ENCODE measurements around the gene RUNX1. TPM values are rescaled to one million over a fixed set of nuclear protein-coding genes. Genes with fewer than 3 reads are reported as not detected.

Gene RUNX1
- total RNA-seq, 4 donors from 2014 or later, result 3.9 to 14.5 (median 5.8) TPM

DNA sequence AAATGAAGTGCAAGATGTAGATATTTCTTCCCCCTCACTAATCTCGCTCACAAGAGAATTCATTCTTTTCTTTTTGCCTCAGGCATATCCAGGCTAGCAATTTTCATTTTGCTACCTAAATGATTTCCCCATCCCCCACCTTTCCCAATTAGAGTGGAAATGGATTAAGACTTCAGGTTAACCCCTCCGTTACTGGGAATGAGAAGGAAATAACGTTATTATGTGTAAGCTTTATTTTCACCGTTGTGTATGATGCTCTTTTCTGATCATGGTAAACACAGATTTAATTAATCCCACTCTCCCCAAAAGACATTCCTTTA, 143.9 kb downstream of the RUNX1 start:
- no peak for TF ChIP-seq POLR2A (IDR thresholded peaks at IDR 0.05)
- TF ChIP-seq, protein P1, sequence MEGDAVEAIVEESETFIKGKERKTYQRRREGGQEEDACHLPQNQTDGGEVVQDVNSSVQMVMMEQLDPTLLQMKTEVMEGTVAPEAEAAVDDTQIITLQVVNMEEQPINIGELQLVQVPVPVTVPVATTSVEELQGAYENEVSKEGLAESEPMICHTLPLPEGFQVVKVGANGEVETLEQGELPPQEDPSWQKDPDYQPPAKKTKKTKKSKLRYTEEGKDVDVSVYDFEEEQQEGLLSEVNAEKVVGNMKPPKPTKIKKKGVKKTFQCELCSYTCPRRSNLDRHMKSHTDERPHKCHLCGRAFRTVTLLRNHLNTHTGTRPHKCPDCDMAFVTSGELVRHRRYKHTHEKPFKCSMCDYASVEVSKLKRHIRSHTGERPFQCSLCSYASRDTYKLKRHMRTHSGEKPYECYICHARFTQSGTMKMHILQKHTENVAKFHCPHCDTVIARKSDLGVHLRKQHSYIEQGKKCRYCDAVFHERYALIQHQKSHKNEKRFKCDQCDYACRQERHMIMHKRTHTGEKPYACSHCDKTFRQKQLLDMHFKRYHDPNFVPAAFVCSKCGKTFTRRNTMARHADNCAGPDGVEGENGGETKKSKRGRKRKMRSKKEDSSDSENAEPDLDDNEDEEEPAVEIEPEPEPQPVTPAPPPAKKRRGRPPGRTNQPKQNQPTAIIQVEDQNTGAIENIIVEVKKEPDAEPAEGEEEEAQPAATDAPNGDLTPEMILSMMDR (IDR thresholded peaks at IDR 0.05), result no peak
- no peak for TF ChIP-seq EP300 (IDR thresholded peaks at IDR 0.05)
- TF ChIP-seq POLR2AphosphoS5 (IDR thresholded peaks at IDR 0.05), result no peak
- no peak overlapping the region for H3K4me3 ChIP-seq
- H3K36me3 ChIP-seq, result no peaks in the 10 kb centered on the region
- H3K9me3 ChIP-seq, result no peaks in the 10 kb centered on the region
- H3K4me1 ChIP-seq, result no peaks in the 10 kb centered on the region
- ATAC-seq, result no peak
- peaks cover 17% of the 10 kb centered on the region for H3K27me3 ChIP-seq
- WGBS, 2 donors (ENCODE audit: low coverage in 1 of 2), result 67 to 73% methylated on average over 4 of the region's 4 CpGs
- H3K27ac ChIP-seq, result no peak overlapping the region

- H3K27me3 ChIP-seq, result peaks cover 17% of the 10 kb centered on the region
- H3K9me3 ChIP-seq, result no peaks in the 10 kb centered on the region
- H3K27ac ChIP-seq, result no peak overlapping the region
- no peak for ATAC-seq
- H3K4me3 ChIP-seq, result no peak overlapping the region
- H3K36me3 ChIP-seq, result no peaks in the 10 kb centered on the region
- TF ChIP-seq, protein P1 (IDR thresholded peaks at IDR 0.05), result no peak
- no peaks in the 10 kb centered on the region for H3K4me1 ChIP-seq
- 67 to 74% methylated on average over 7 to 8 of the region's 8 CpGs for WGBS, 2 donors (ENCODE audit: low coverage in 1 of 2)
These were observed 144.4 kb downstream of the RUNX1 start for GRCh38 chr21:34904526-34905217.

GRCh38 chr21:34900376-34900775, 148.7 kb downstream of the RUNX1 start:
- no peaks in the 10 kb centered on the region for H3K4me1 ChIP-seq
- H3K9me3 ChIP-seq, result peaks cover 0 to 16% (median 0%) of the 10 kb centered on the region in 3 donors
- H3K27me3 ChIP-seq, result peaks cover 19% of the 10 kb centered on the region
- WGBS, 2 donors (ENCODE audit: low coverage in 1 of 2), result 78 to 93% methylated on average over 1 to 2 of the region's 2 CpGs
- no peak overlapping the region for H3K27ac ChIP-seq
- no peak overlapping the region for H3K4me3 ChIP-seq
- no peak for TF ChIP-seq POLR2A (IDR thresholded peaks at IDR 0.05)
- no peak for TF ChIP-seq POLR2AphosphoS5 (IDR thresholded peaks at IDR 0.05)
- TF ChIP-seq EP300 (IDR thresholded peaks at IDR 0.05), result no peak
- TF ChIP-seq, protein P1 (IDR thresholded peaks at IDR 0.05), result no peak
- no peaks in the 10 kb centered on the region for H3K36me3 ChIP-seq
- no peak for ATAC-seq

DNA sequence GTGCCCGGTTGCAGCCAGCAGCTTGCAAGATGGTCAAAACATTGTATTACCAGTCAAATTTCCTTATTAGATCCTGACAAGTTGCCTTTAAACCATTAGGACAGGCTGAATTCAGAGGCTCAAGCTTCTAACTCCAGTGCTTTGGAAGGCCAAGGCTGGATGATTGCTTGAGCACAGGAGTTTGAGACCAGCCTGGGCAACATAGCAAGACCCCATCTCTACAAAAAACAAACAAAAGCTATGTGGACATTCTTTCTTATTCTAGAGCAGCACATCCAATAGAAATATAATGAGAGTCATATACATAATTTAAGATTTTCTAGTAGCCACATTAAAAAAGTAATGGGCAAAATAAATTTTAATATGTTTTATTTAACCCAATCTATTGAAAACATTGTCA, 149.3 kb downstream of the RUNX1 start:
- Histone ChIP-seq H3K36me3 (no peaks in the 10 kb centered on the region), H3K9me3 (peaks cover 0 to 16% (median 0%) of the 10 kb centered on the region in 3 donors), H3K27ac (no peak overlapping the region), H3K4me1 (no peaks in the 10 kb centered on the region), H3K27me3 (peaks cover 25% of the 10 kb centered on the region), H3K4me3 (no peak overlapping the region)
- WGBS, 2 donors (ENCODE audit: low coverage in 1 of 2), result 71 to 100% methylated on average over 1 of the region's 1 CpG
- TF ChIP-seq POLR2A (IDR thresholded peaks at IDR 0.05) (no peak), EP300 (IDR thresholded peaks at IDR 0.05) (no peak), POLR2AphosphoS5 (IDR thresholded peaks at IDR 0.05) (no peak)
- TF ChIP-seq, protein P1 (IDR thresholded peaks at IDR 0.05), result no peak
- ATAC-seq, result no peak

GRCh38 chr21:34899302-34899701, 149.8 kb downstream of the RUNX1 start:
- Histone ChIP-seq H3K9me3 (peaks cover 0 to 16% (median 0%) of the 10 kb centered on the region in 3 donors), H3K36me3 (no peaks in the 10 kb centered on the region), H3K27me3 (peaks cover 28% of the 10 kb centered on the region), H3K4me1 (no peaks in the 10 kb centered on the region), H3K4me3 (no peak overlapping the region), H3K27ac (no peak overlapping the region)
- 77 to 80% methylated on average over 1 to 2 of the region's 2 CpGs for WGBS, 2 donors (ENCODE audit: low coverage in 1 of 2)
- TF ChIP-seq POLR2AphosphoS5 (IDR thresholded peaks at IDR 0.05) (no peak), EP300 (IDR thresholded peaks at IDR 0.05) (no peak), POLR2A (IDR thresholded peaks at IDR 0.05) (no peak)
- TF ChIP-seq, protein P1 (IDR thresholded peaks at IDR 0.05), result no peak
- no peak for ATAC-seq
